Central memory CD8-positive, alpha-beta T cell (primary cell): ENCODE measurements around the gene KCND1.
A peak's percentile ranks its signal among the peaks of the same experiment; 100 is the strongest.

Experiments
- ATAC-seq: fragments of 150-1000 bp; cut with Tn5 transposase; replicated peaks from 2 replicates; pipeline ENCODE4 v1.10.0; 2022; ENCODE audit warnings: mild to moderate bottlenecking, moderate FRiP score, moderate number of reproducible peaks; ENCODE audit not compliant: poor library complexity, severe bottlenecking; ENCODE audit errors: extremely low read depth
- DNase-seq, 2 donors: peaks; one replicate each; pipeline ENCODE4 v3.0.0; 2021; ENCODE audit warnings: low spot score in 2 of 2
- H3K27ac Mint-ChIP-seq: one replicate; pipeline ENCODE4 v1.8.0; 2022; ENCODE audit warnings: low read depth, mild to moderate bottlenecking, moderate library complexity, mixed read lengths
- H3K27me3 Mint-ChIP-seq: one replicate; pipeline ENCODE4 v1.8.0; 2022; ENCODE audit warnings: mixed read lengths
- H3K36me3 Mint-ChIP-seq: one replicate; pipeline ENCODE4 v1.8.0; 2022; ENCODE audit warnings: mild to moderate bottlenecking, moderate library complexity, mixed read lengths; ENCODE audit not compliant: insufficient read depth
- H3K4me1 Mint-ChIP-seq: one replicate; pipeline ENCODE4 v1.8.0; 2022; ENCODE audit warnings: mixed read lengths
- H3K4me3 Mint-ChIP-seq: one replicate; pipeline ENCODE4 v1.8.0; 2022; ENCODE audit warnings: mild to moderate bottlenecking, moderate library complexity, mixed read lengths
- H3K9me3 Mint-ChIP-seq: one replicate; pipeline ENCODE4 v1.8.0; 2022; ENCODE audit warnings: mixed read lengths

The KCND1 gene

GRCh38 chrX:48927123-48927522 is 44.5 kb downstream of the KCND1 start:
- no peaks in the 10 kb centered on the region for H3K27me3 Mint-ChIP-seq
- ATAC-seq (no peak), DNase-seq (no peak)
- no peaks in the 10 kb centered on the region for H3K9me3 Mint-ChIP-seq
- H3K4me3 Mint-ChIP-seq: no peak overlapping the region
- peaks cover 8% of the 10 kb centered on the region for H3K4me1 Mint-ChIP-seq
- H3K27ac Mint-ChIP-seq: no peak overlapping the region
- peaks cover 28% of the 10 kb centered on the region for H3K36me3 Mint-ChIP-seq

- Mint-ChIP-seq H3K27me3 (no peaks in the 10 kb centered on the region), H3K36me3 (peaks cover 29% of the 10 kb centered on the region), H3K4me3 (no peak overlapping the region), H3K9me3 (no peaks in the 10 kb centered on the region), H3K27ac (peak overlapping the region; percentile 8), H3K4me1 (peaks cover 24% of the 10 kb centered on the region)
- ATAC-seq (no peak), DNase-seq (no peak)
Observed at GRCh38 chrX:48924270-48924669, 47.4 kb downstream of the KCND1 start.

GRCh38 chrX:48923771-48924170 is 47.9 kb downstream of the KCND1 start:
- Mint-ChIP-seq H3K27me3 (no peaks in the 10 kb centered on the region), H3K36me3 (peaks cover 33% of the 10 kb centered on the region), H3K4me1 (peaks cover 24% of the 10 kb centered on the region), H3K27ac (peak overlapping the region; percentile 8), H3K4me3 (no peak overlapping the region), H3K9me3 (no peaks in the 10 kb centered on the region)
- no peak for DNase-seq
- no peak for ATAC-seq

DNA sequence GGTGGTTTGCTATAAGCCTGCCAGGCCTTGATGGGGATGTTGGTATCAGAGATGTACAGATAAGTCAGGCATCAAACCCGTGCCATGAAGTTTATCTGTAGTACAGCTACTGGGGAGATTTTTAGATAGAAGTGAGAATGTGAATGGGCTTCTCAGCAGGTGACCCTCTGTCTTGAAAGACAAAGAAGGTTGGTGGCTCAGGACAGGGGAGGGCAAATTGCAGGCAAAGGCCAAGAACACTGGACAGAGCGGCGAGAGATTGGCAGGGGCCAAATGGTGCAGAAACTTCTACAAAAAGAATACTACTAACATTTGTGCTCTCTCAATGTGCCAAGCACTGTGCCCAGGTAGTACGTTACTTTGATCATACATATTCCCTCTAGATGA is 50.9 kb downstream of the KCND1 start:
- ATAC-seq: no peak
- peaks cover 31% of the 10 kb centered on the region for H3K4me1 Mint-ChIP-seq
- peak overlapping the region; percentile 90 for H3K4me3 Mint-ChIP-seq
- H3K27me3 Mint-ChIP-seq: no peaks in the 10 kb centered on the region
- no peak for DNase-seq
- peaks cover 55% of the 10 kb centered on the region for H3K36me3 Mint-ChIP-seq
- no peaks in the 10 kb centered on the region for H3K9me3 Mint-ChIP-seq
- peak overlapping the region; percentile 97 for H3K27ac Mint-ChIP-seq

DNA sequence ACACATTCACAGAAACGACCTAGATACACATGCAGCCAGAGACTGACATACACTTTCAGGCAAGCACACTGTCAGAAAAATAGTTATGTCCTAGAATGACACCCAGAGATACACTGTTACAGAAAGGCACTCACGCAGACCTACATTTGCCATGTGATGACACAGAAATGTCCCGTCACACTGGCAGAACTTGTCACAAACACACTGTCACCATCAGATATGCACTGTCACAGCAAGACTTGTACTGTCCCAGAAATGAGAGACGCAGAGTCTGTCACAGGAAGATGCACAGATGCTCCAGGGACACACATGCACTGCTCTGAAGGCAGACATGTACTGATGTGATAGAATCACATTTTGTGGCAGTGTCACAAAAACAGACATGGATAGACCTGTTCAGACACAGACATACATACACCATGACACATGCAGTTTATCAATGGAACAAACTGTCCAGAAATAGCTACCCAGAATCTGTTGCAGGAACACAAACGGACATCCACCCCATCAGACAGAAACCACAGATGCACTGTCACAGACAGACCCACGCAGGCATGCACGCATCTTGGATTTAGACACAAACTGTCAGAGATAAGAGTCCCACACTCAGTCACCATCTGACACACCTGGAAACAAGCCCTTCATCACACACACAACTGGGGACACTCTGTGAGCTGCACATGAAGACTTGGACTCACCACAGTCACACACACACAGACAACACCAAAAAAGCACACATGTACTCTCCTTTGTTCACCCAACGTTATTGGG is 51.5 kb downstream of the KCND1 start:
- peak in 1 of 2 donors; percentile 38 for DNase-seq
- peaks cover 31% of the 10 kb centered on the region for H3K4me1 Mint-ChIP-seq
- H3K27me3 Mint-ChIP-seq: no peaks in the 10 kb centered on the region
- peak overlapping the region; percentile 90 for H3K4me3 Mint-ChIP-seq
- ATAC-seq: peak; percentile 33
- no peaks in the 10 kb centered on the region for H3K9me3 Mint-ChIP-seq
- H3K27ac Mint-ChIP-seq: peak overlapping the region; percentile 97
- H3K36me3 Mint-ChIP-seq: peaks cover 60% of the 10 kb centered on the region

DNA sequence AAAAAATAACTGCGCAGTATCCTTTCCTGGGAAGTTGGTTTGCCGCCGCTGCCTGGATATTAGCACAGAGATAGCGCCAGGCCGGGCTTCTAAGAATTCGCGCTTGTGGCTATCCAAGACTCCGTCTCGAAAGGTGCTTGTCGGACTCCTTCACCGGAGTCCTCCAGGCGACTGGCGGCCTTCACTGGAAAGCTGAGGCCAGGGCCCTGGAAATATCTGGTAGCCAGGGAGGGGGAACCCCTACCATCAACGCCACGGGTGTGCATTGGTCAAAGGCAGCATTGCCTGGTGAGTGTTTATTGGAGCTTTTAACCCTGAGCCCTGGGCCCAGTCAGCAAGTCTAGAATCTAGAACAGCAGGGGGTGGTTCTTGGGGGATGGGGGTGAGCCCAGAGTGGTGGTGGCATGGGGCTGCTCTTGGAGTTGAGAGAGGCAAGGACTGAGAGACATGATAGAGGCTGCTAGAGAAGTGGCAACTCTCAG is 52.2 kb downstream of the KCND1 start:
- H3K9me3 Mint-ChIP-seq: no peaks in the 10 kb centered on the region
- H3K36me3 Mint-ChIP-seq: peaks cover 65% of the 10 kb centered on the region
- ATAC-seq (peak; percentile 30), DNase-seq (peak in 1 of 2 donors; percentile 16)
- H3K4me1 Mint-ChIP-seq: peaks cover 28% of the 10 kb centered on the region
- H3K4me3 Mint-ChIP-seq: peak overlapping the region; percentile 90
- peak overlapping the region; percentile 97 for H3K27ac Mint-ChIP-seq
- H3K27me3 Mint-ChIP-seq: no peaks in the 10 kb centered on the region

DNA sequence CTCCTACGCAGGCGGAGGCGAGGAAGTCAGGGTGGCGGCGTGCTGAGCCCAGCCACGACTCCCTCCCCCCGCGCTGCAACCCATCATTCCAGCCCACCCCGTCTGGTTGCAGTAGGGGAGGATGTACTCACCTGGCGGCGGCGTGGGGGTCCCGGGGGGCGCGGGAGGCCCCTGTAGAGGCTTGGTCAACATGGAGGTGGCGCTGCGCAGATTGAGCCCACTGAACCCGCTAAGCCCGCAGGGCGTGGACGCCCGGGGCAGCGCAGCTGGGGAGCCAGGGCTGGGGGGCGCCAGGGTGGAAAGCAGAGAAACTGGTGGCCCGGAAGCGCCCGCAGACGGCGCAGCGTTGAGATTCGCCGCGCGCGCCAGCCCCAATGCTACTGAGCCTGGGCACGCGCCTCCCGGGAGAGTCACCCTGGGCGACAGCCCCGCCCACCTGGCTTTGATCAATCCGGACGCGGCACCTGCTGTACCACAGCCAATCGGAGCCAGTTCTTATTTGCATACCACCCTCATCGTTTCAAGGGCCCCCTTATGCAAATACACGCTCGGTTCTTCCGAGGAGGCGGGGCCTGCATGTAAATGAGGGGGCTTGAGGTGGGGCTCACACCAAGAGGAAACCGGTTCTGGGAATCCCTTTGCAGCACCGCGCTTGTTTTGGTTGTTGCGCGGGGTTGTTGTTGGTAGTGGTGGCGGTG is 52.9 kb downstream of the KCND1 start, which contains the start of gene PIM2:
Gene PIM2, minus strand, starts transcription at position 382 of the 698 bp plus-strand sequence. Its CDS starts 190 bp downstream, at position 192.
- Mint-ChIP-seq H3K4me1 (peaks cover 23% of the 10 kb centered on the region), H3K36me3 (peaks cover 67% of the 10 kb centered on the region), H3K27me3 (no peaks in the 10 kb centered on the region), H3K4me3 (peak within 1 kb of the TSS; percentile 90), H3K27ac (peak within 1 kb of the TSS; percentile 97), H3K9me3 (no peaks in the 10 kb centered on the region)
- ATAC-seq (peak; percentile 71), DNase-seq (peak; percentile 71 to 91)

- no peak for DNase-seq
- peak overlapping the region; percentile 97 for H3K27ac Mint-ChIP-seq
- peaks cover 23% of the 10 kb centered on the region for H3K4me1 Mint-ChIP-seq
- peak overlapping the region; percentile 90 for H3K4me3 Mint-ChIP-seq
- ATAC-seq: no peak
- H3K27me3 Mint-ChIP-seq: no peaks in the 10 kb centered on the region
- H3K9me3 Mint-ChIP-seq: no peaks in the 10 kb centered on the region
- H3K36me3 Mint-ChIP-seq: peaks cover 71% of the 10 kb centered on the region
Observed at GRCh38 chrX:48918301-48918642, 53.4 kb downstream of the KCND1 start.

DNA sequence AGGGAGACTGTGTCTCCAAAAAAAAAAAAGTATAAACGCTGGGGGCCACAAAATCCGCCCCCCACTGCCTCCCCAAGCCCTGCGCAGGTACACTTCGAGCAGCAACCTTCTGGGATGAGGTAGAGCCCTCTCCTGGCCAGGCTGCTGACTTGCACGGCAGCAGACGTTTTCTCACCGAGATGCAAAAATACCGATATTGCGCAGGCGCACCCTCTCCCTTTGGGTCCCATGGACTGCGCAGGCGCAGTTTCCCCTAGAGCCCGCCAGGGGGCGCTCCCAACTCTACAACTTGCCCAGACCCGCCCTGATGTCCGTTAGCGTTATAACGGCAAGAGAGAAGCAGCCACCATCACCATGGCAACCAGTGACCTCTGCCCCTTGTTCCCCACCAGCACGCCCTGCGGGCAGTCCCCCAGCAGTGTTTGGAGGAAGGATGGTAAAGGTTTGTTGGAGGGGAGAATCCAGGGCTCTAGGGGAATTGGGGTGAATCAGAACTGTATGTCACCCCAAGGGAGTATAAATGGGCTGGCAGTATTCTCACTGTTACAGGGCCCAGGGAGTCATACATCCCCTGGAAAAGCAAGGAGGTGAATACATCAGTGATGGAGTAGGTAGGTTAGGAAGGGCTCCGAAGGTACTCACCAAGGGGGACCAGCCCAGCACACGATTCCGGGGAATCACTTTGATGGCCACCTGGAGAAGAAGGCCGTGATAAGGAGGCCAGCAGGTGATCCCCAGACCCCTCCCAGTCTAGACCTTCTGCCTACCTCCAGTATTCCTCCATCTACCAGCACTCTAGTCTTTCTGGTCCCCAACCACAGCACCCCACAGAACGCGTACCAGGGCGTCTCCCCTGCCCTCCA is 54.3 kb downstream of the KCND1 start:
- DNase-seq: peak; percentile 84 to 88
- peaks cover 78% of the 10 kb centered on the region for H3K36me3 Mint-ChIP-seq
- peak overlapping the region; percentile 90 for H3K4me3 Mint-ChIP-seq
- peak; percentile 12 for ATAC-seq
- no peaks in the 10 kb centered on the region for H3K9me3 Mint-ChIP-seq
- peak overlapping the region; percentile 97 for H3K27ac Mint-ChIP-seq
- H3K27me3 Mint-ChIP-seq: no peaks in the 10 kb centered on the region
- peaks cover 25% of the 10 kb centered on the region for H3K4me1 Mint-ChIP-seq

- H3K27ac Mint-ChIP-seq: peak overlapping the region; percentile 80
- H3K9me3 Mint-ChIP-seq: no peaks in the 10 kb centered on the region
- no peak for DNase-seq
- H3K4me1 Mint-ChIP-seq: peaks cover 35% of the 10 kb centered on the region
- peaks cover 88% of the 10 kb centered on the region for H3K36me3 Mint-ChIP-seq
- H3K27me3 Mint-ChIP-seq: no peaks in the 10 kb centered on the region
- H3K4me3 Mint-ChIP-seq: peak overlapping the region; percentile 90
- no peak for ATAC-seq
Observed at GRCh38 chrX:48914593-48915493, 56.8 kb downstream of the KCND1 start.

- H3K4me3 Mint-ChIP-seq: peak overlapping the region; percentile 90
- H3K9me3 Mint-ChIP-seq: no peaks in the 10 kb centered on the region
- peaks cover 78% of the 10 kb centered on the region for H3K36me3 Mint-ChIP-seq
- no peaks in the 10 kb centered on the region for H3K27me3 Mint-ChIP-seq
- H3K27ac Mint-ChIP-seq: peak overlapping the region; percentile 80
- DNase-seq (no peak), ATAC-seq (no peak)
- H3K4me1 Mint-ChIP-seq: peaks cover 29% of the 10 kb centered on the region
Observed at GRCh38 chrX:48913605-48914366, 57.9 kb downstream of the KCND1 start.
